Muscle of leg (tissue), 11 donors: Measurements from ENCODE around the gene PAM16. TPM values are rescaled to one million over a fixed set of nuclear protein-coding genes. Genes with fewer than 3 reads are reported as not detected.

Experiments
- DNase-seq: peaks from one replicate; pipeline ENCODE4 v3.0.0; 2013
- H3K27ac ChIP-seq: one replicate; pipeline ENCODE4 v1.5.1; 2013; ENCODE audit warnings: mild to moderate bottlenecking, low read length, control low read depth
- H3K27me3 ChIP-seq: one replicate; pipeline ENCODE4 v1.6.1; 2013; ENCODE audit warnings: low read length; ENCODE audit not compliant: control insufficient read depth, insufficient read depth
- H3K36me3 ChIP-seq: one replicate; pipeline ENCODE4 v1.6.1; 2013; ENCODE audit warnings: low read length; ENCODE audit not compliant: control insufficient read depth, insufficient read depth
- H3K4me1 ChIP-seq: one replicate; pipeline ENCODE4 v1.6.1; 2013; ENCODE audit warnings: low read length; ENCODE audit not compliant: control insufficient read depth, insufficient read depth
- H3K4me3 ChIP-seq: one replicate; pipeline ENCODE4 v1.5.1; 2013; ENCODE audit warnings: low read length, control low read depth
- H3K9me3 ChIP-seq: replicated peaks from 2 replicates; pipeline ENCODE4 v1.6.1; 2013; ENCODE audit warnings: low read depth, low read length; ENCODE audit not compliant: control insufficient read depth
- WGBS: methylation state at CpG from one replicate; pipeline ENCODE4 v1.1.5; 2013; ENCODE audit warnings: missing lambda C conversion rate; ENCODE audit not compliant: insufficient coverage; 5-methylcytosine and 5-hydroxymethylcytosine counted together
- polyA plus RNA-seq, 8 donors: library from polyadenylated mRNA; unstranded; fragments of 120-200 nt; gene quantifications; one replicate each; pipeline versions ENCODE4 v1.2.1 to v1.2.3, GENCODE V29; 2013; ENCODE audit warnings: inconsistent platforms in 1 of 8, low replicate concordance in 1 of 8; ENCODE audit not compliant: insufficient read length in 8 of 8, insufficient read depth in 1 of 8
- total RNA-seq: library from RNA; stranded (reverse); fragments of 120-200 nt; gene quantifications from one replicate; pipeline ENCODE4 v1.2.4, GENCODE V29; 2013

Gene PAM16
- total and polyA plus RNA-seq, 9 donors: 22.1 to 34.0 (median 27.8) TPM

DNA sequence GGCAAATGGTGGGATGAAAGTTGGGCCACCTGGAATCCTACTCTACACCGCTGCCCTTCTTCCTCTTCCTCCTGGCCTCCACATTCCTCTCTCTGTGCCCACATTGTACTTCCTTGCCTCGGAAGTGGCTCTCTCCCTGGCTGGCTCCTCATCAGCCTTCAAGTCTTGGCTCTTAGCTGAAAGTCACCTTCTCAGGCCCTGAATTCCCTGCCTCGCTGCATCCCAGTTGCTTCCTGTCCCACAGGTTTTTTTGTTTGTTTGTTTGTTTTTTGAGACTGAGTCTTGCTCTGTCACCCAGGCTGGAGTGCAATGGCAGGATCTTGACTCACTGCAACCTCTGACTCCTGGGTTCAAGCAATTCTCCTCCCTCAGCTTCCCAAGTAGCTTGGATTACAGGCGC, 2.6 kb upstream of the PAM16 start:
- 81% methylated on average over 3 of the region's 4 CpGs for WGBS
- Histone ChIP-seq H3K27me3 (no peaks in the 10 kb centered on the region), H3K36me3 (peaks cover 19% of the 10 kb centered on the region)

GRCh38 chr16:4352843-4353242, 1.7 kb upstream of the PAM16 start:
- Histone ChIP-seq H3K36me3 (peaks cover 11% of the 10 kb centered on the region), H3K4me3 (no peak overlapping the region), H3K9me3 (no peaks in the 10 kb centered on the region), H3K27ac (no peak overlapping the region), H3K27me3 (no peaks in the 10 kb centered on the region), H3K4me1 (peaks cover 13% of the 10 kb centered on the region)
- 93% methylated on average over 5 of the region's 5 CpGs for WGBS
- no peak for DNase-seq

More for the DNA sequence above, 2.6 kb upstream of the PAM16 start:
- no peaks in the 10 kb centered on the region for H3K9me3 ChIP-seq
- DNase-seq: no peak
- H3K4me3 ChIP-seq: no peak overlapping the region
- H3K27ac ChIP-seq: no peak overlapping the region
- H3K4me1 ChIP-seq: peaks cover 13% of the 10 kb centered on the region

DNA sequence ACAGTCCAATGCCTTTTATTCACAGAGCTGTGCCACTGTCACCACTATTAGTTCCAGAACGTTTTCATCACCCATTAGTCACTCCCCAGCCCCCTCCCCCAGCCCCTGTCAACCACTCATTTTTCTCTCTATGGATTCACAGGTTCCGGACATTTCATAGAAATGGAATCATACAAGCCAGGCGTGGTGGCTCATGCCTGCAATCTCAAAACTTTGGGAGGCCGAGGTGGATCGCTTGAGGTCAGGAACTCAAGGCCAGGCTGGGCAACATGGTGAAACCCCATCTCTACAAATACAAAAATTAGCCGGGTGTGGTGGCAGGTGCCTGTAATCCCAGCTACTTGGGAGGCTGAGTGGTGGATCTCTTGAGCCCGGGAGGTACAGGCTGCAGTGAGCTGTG, 759 bp upstream of the PAM16 start:
- H3K4me1 ChIP-seq: peaks cover 13% of the 10 kb centered on the region
- 42% methylated on average over 2 of the region's 7 CpGs for WGBS
- peaks cover 8% of the 10 kb centered on the region for H3K36me3 ChIP-seq
- no peaks in the 10 kb centered on the region for H3K9me3 ChIP-seq
- DNase-seq: no peak
- H3K4me3 ChIP-seq: no peak overlapping the region
- H3K27ac ChIP-seq: no peak overlapping the region
- no peaks in the 10 kb centered on the region for H3K27me3 ChIP-seq

DNA sequence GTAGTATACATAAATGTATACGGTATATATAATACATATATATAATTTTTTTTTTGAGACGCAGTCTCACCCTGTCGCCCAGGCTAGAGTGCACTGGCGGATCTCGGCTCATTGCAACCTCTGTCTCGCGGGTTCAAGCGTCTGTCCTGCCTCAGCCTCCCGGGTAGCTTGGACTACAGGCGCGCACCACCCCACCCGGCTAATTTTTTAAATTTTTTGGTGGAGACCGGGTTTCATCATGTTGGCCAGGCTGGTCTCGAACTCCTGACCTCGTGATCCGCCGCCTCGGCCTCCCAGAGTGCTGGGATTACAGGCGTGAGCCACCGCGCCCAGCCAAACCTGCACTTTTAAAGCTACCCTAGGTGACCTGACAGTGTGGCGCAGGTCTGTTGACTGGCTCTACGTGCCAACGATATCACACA, 745 bp downstream of the PAM16 start:
- Histone ChIP-seq H3K27ac (no peak overlapping the region), H3K27me3 (no peaks in the 10 kb centered on the region), H3K36me3 (peaks cover 4% of the 10 kb centered on the region), H3K9me3 (no peaks in the 10 kb centered on the region), H3K4me3 (peak overlapping the region; percentile 80), H3K4me1 (peaks cover 13% of the 10 kb centered on the region)
- WGBS: 23% methylated on average over 22 of the region's 24 CpGs
- no peak for DNase-seq

GRCh38 chr16:4349332-4349731, 1.8 kb downstream of the PAM16 start:
- no peak for DNase-seq
- WGBS: 100% methylated on average over 1 of the region's 5 CpGs
- peaks cover 4% of the 10 kb centered on the region for H3K36me3 ChIP-seq
- H3K9me3 ChIP-seq: no peaks in the 10 kb centered on the region
- no peak overlapping the region for H3K27ac ChIP-seq
- no peak overlapping the region for H3K4me3 ChIP-seq
- H3K4me1 ChIP-seq: peaks cover 13% of the 10 kb centered on the region
- H3K27me3 ChIP-seq: no peaks in the 10 kb centered on the region

GRCh38 chr16:4347765-4348509, 3.2 kb downstream of the PAM16 start:
- Histone ChIP-seq H3K4me1 (peaks cover 13% of the 10 kb centered on the region), H3K9me3 (no peaks in the 10 kb centered on the region), H3K36me3 (peaks cover 10% of the 10 kb centered on the region), H3K27me3 (no peaks in the 10 kb centered on the region), H3K27ac (no peak overlapping the region), H3K4me3 (no peak overlapping the region)
- no peak for DNase-seq
- 82% methylated on average over 17 of the region's 17 CpGs for WGBS

GRCh38 chr16:4347010-4347409, 4.1 kb downstream of the PAM16 start:
- no peak for DNase-seq
- Histone ChIP-seq H3K9me3 (no peaks in the 10 kb centered on the region), H3K4me3 (no peak overlapping the region), H3K4me1 (peaks cover 13% of the 10 kb centered on the region), H3K36me3 (peaks cover 11% of the 10 kb centered on the region), H3K27me3 (no peaks in the 10 kb centered on the region), H3K27ac (no peak overlapping the region)
- 75% methylated on average over 6 of the region's 8 CpGs for WGBS

GRCh38 chr16:4345836-4346781, 5.0 kb downstream of the PAM16 start:
- H3K27me3 ChIP-seq: no peaks in the 10 kb centered on the region
- H3K4me1 ChIP-seq: peaks cover 12% of the 10 kb centered on the region
- 60% methylated on average over 1 of the region's 14 CpGs for WGBS
- H3K4me3 ChIP-seq: no peak overlapping the region
- DNase-seq: no peak
- no peak overlapping the region for H3K27ac ChIP-seq
- peaks cover 18% of the 10 kb centered on the region for H3K36me3 ChIP-seq
- H3K9me3 ChIP-seq: no peaks in the 10 kb centered on the region

- no peaks in the 10 kb centered on the region for H3K9me3 ChIP-seq
- 79% methylated on average over 24 of the region's 26 CpGs for WGBS
- no peak for DNase-seq
- H3K4me3 ChIP-seq: no peak overlapping the region
- peaks cover 12% of the 10 kb centered on the region for H3K4me1 ChIP-seq
- no peak overlapping the region for H3K27ac ChIP-seq
- no peaks in the 10 kb centered on the region for H3K27me3 ChIP-seq
- H3K36me3 ChIP-seq: peaks cover 22% of the 10 kb centered on the region
Measured at GRCh38 chr16:4344983-4345835, 5.9 kb downstream of the PAM16 start.
